Small intestine (tissue), 7 donors: Measurements from ENCODE around the gene TBC1D14. TPM values are rescaled to one million over a fixed set of nuclear protein-coding genes. Genes with fewer than 3 reads are reported as not detected.
A peak's percentile ranks its signal among the peaks of the same experiment; 100 is the strongest.

Source experiments
- DNase-seq, 2 donors: peaks; one replicate each; pipeline versions ENCODE4 v3.0.0 to v3.0.0-alpha.2; 2013
- FAIRE-seq: peaks from 2 replicates; lab custom pipeline; 2012; peaks lifted over from hg19 to GRCh38; lab: Jason Lieb, UNC
- H3K27ac ChIP-seq, 3 donors: one replicate each; pipeline ENCODE4 v1.5.1; 2013; ENCODE audit warnings: low read length in 2 of 3, mild to moderate bottlenecking in 2 of 3, control low read depth in 1 of 3, inconsistent platforms in 1 of 3, low read depth in 1 of 3, moderate library complexity in 1 of 3
- H3K27me3 ChIP-seq, 3 donors: one replicate each; pipeline ENCODE4 v1.6.1; 2013; ENCODE audit warnings: low read length in 3 of 3, inconsistent platforms in 1 of 3; ENCODE audit not compliant: control insufficient read depth in 3 of 3, insufficient read depth in 3 of 3
- H3K36me3 ChIP-seq, 3 donors: one replicate each; pipeline ENCODE4 v1.6.1; 2013; ENCODE audit warnings: low read length in 3 of 3, inconsistent platforms in 1 of 3, low read depth in 1 of 3, mild to moderate bottlenecking in 1 of 3, moderate library complexity in 1 of 3; ENCODE audit not compliant: control insufficient read depth in 3 of 3, insufficient read depth in 2 of 3
- H3K4me1 ChIP-seq, 3 donors: one replicate each; pipeline ENCODE4 v1.6.1; 2013; ENCODE audit warnings: low read length in 2 of 3, inconsistent platforms in 1 of 3, low read depth in 1 of 3, mild to moderate bottlenecking in 1 of 3, moderate library complexity in 1 of 3; ENCODE audit not compliant: control insufficient read depth in 3 of 3, insufficient read depth in 2 of 3
- H3K4me3 ChIP-seq, 3 donors: one replicate each; pipeline ENCODE4 v1.5.1; 2013; ENCODE audit warnings: low read length in 3 of 3, control low read depth in 1 of 3, inconsistent platforms in 1 of 3, low read depth in 1 of 3, mild to moderate bottlenecking in 1 of 3, moderate library complexity in 1 of 3
- H3K9me3 ChIP-seq, 2 donors: one replicate each; pipeline ENCODE4 v1.6.1; 2013; ENCODE audit warnings: low read depth in 1 of 2, low read length in 1 of 2; ENCODE audit not compliant: control insufficient read depth in 2 of 2, insufficient read depth in 1 of 2
- WGBS, 3 donors: extraction: QIAGEN DNeasy Blood & Tissue Kit; methylation state at CpG; one replicate each; pipeline ENCODE4 v1.1.7; 2013; 5-methylcytosine and 5-hydroxymethylcytosine counted together
- polyA plus RNA-seq, 4 donors: library from polyadenylated mRNA; stranded (reverse) in 3 of 4; unstranded in 1 of 4; fragments of 200-250 nt in 3 of 4; fragments of 120-200 nt in 1 of 4; gene quantifications; one replicate each; pipeline versions ENCODE4 v1.2.1 to v1.2.3, GENCODE V29; 2013
- donor health status: healthy with polysubstance abuse.
- donor health status: control.
- donor health status: control.
- donor health status: Bipolar disorder and iron deficiency.
- donor health status: healthy.

The TBC1D14 gene
- polyA plus RNA-seq, 4 donors = 16.8 to 57.8 (median 25.2) TPM

GRCh38 chr4:7060346-7061150, 150.9 kb downstream of the TBC1D14 start:
- 89 to 95% (median 94%) methylated on average over 20 of the region's 20 CpGs for WGBS, 3 donors
- H3K4me1 ChIP-seq = no peaks in the 10 kb centered on the region
- no peak overlapping the region for H3K4me3 ChIP-seq
- no peak overlapping the region for H3K27ac ChIP-seq
- H3K27me3 ChIP-seq = no peaks in the 10 kb centered on the region
- no peaks in the 10 kb centered on the region for H3K9me3 ChIP-seq
- no peak for FAIRE-seq
- DNase-seq = no peak
- H3K36me3 ChIP-seq = peaks cover 17 to 62% (median 35%) of the 10 kb centered on the region in 3 donors

- Histone ChIP-seq H3K4me1 (peaks cover 0 to 5% (median 3%) of the 10 kb centered on the region in 3 donors), H3K36me3 (peaks cover 17 to 51% (median 30%) of the 10 kb centered on the region in 3 donors), H3K4me3 (no peak overlapping the region), H3K27ac (no peak overlapping the region), H3K27me3 (no peaks in the 10 kb centered on the region), H3K9me3 (no peaks in the 10 kb centered on the region)
- WGBS, 3 donors = 93 to 95% (median 94%) methylated on average over 6 of the region's 6 CpGs
- no peak for FAIRE-seq
- no peak for DNase-seq
Observed at GRCh38 chr4:7061815-7062214, 152.2 kb downstream of the TBC1D14 start.

- FAIRE-seq = no peak
- H3K27ac ChIP-seq = no peak overlapping the region
- 92 to 94% (median 94%) methylated on average over 4 of the region's 4 CpGs for WGBS, 3 donors
- no peaks in the 10 kb centered on the region for H3K27me3 ChIP-seq
- H3K36me3 ChIP-seq = peaks cover 17 to 49% (median 29%) of the 10 kb centered on the region in 3 donors
- peaks cover 0 to 8% (median 7%) of the 10 kb centered on the region in 3 donors for H3K4me1 ChIP-seq
- DNase-seq = no peak
- no peak overlapping the region for H3K4me3 ChIP-seq
- H3K9me3 ChIP-seq = no peaks in the 10 kb centered on the region
Observed at GRCh38 chr4:7062816-7063215, 153.2 kb downstream of the TBC1D14 start.

GRCh38 chr4:7063362-7063761, 153.7 kb downstream of the TBC1D14 start:
- FAIRE-seq = no peak
- H3K27me3 ChIP-seq = no peaks in the 10 kb centered on the region
- H3K36me3 ChIP-seq = peaks cover 17 to 49% (median 29%) of the 10 kb centered on the region in 3 donors
- WGBS, 3 donors = 68 to 83% (median 73%) methylated on average over 4 of the region's 4 CpGs
- DNase-seq = no peak
- H3K9me3 ChIP-seq = no peaks in the 10 kb centered on the region
- peaks cover 0 to 8% (median 7%) of the 10 kb centered on the region in 3 donors for H3K4me1 ChIP-seq
- H3K4me3 ChIP-seq = no peak overlapping the region
- no peak overlapping the region for H3K27ac ChIP-seq

- H3K36me3 ChIP-seq = peaks cover 8 to 33% (median 15%) of the 10 kb centered on the region in 3 donors
- FAIRE-seq (no peak), DNase-seq (no peak)
- H3K27me3 ChIP-seq = no peaks in the 10 kb centered on the region
- no peak overlapping the region for H3K4me3 ChIP-seq
- no peaks in the 10 kb centered on the region for H3K9me3 ChIP-seq
- 95% methylated on average over 11 of the region's 11 CpGs for WGBS, 3 donors
- H3K4me1 ChIP-seq = peaks cover 0 to 12% (median 8%) of the 10 kb centered on the region in 3 donors
- no peak overlapping the region for H3K27ac ChIP-seq
Observed at GRCh38 chr4:7066006-7066405, 156.4 kb downstream of the TBC1D14 start.

- H3K36me3 ChIP-seq = peaks cover 6 to 30% (median 10%) of the 10 kb centered on the region in 3 donors
- peaks cover 0 to 12% (median 8%) of the 10 kb centered on the region in 3 donors for H3K4me1 ChIP-seq
- no peaks in the 10 kb centered on the region for H3K27me3 ChIP-seq
- no peak overlapping the region for H3K27ac ChIP-seq
- no peaks in the 10 kb centered on the region for H3K9me3 ChIP-seq
- DNase-seq (no peak), FAIRE-seq (no peak)
- peak overlapping the region in 2 of 3 donors; percentile 78 to 80 for H3K4me3 ChIP-seq
- WGBS, 3 donors = 73 to 84% (median 75%) methylated on average over 4 of the region's 4 CpGs
Observed at GRCh38 chr4:7066493-7066892, 156.9 kb downstream of the TBC1D14 start.

- FAIRE-seq = no peak
- WGBS, 3 donors = 0 to 3% (median 1%) methylated on average over 13 of the region's 13 CpGs
- Histone ChIP-seq H3K4me3 (peak overlapping the region; percentile 78 to 91 (median 80)), H3K27me3 (no peaks in the 10 kb centered on the region), H3K9me3 (no peaks in the 10 kb centered on the region), H3K4me1 (peaks cover 0 to 12% (median 8%) of the 10 kb centered on the region in 3 donors), H3K27ac (peak overlapping the region; percentile 76 to 93 (median 86)), H3K36me3 (peaks cover 3 to 24% (median 4%) of the 10 kb centered on the region in 3 donors)
- no peak for DNase-seq
Observed at GRCh38 chr4:7067126-7067451, 157.5 kb downstream of the TBC1D14 start.

GRCh38 chr4:7067452-7068278, 158.0 kb downstream of the TBC1D14 start, which contains the start of gene GRPEL1:
TSS of gene GRPEL1 (minus strand) at chr4:7068064. CDS start at chr4:7068032, 32 bp downstream.
- H3K27ac ChIP-seq = peak within 1 kb of the TSS; percentile 86 to 97 (median 93)
- DNase-seq = peak; percentile 100
- no peak for FAIRE-seq
- no peaks in the 10 kb centered on the region for H3K27me3 ChIP-seq
- WGBS, 3 donors = 0% methylated on average over 71 to 81 of the region's 81 CpGs
- H3K9me3 ChIP-seq = no peaks in the 10 kb centered on the region
- H3K4me1 ChIP-seq = peaks cover 0 to 12% (median 8%) of the 10 kb centered on the region in 3 donors
- H3K4me3 ChIP-seq = peak within 1 kb of the TSS; percentile 78 to 91 (median 80)
- H3K36me3 ChIP-seq = peaks cover 3 to 20% (median 3%) of the 10 kb centered on the region in 3 donors
